GM06990 (cell line): ENCODE measurements around the gene PLCD3.

Experiments used
- DNase-seq: peaks from one replicate; pipeline ENCODE4 v3.0.0-alpha.2; 2011; ENCODE audit not compliant: insufficient read length; ENCODE audit errors: extremely low read depth
- H3K27me3 ChIP-seq: replicated peaks from 2 replicates; pipeline ENCODE4 v1.6.0; 2011; ENCODE audit warnings: low read length; ENCODE audit not compliant: control insufficient read depth, insufficient read depth
- H3K36me3 ChIP-seq: 2 replicates; pipeline ENCODE4 v1.5.1; 2011; ENCODE audit warnings: low read length; ENCODE audit not compliant: control insufficient read depth, insufficient read depth
- H3K4me3 ChIP-seq: replicated peaks from 2 replicates; pipeline ENCODE4 v1.5.1; 2011; ENCODE audit warnings: low read depth, mild to moderate bottlenecking, control low read depth, low read length
- TF ChIP-seq, protein P1 (sequence below): IDR thresholded peaks from 2 replicates; pipeline ENCODE4 v1.5.1; 2011; ENCODE audit warnings: low read length, control low read depth, mild to moderate bottlenecking, inconsistent platforms; ENCODE audit not compliant: insufficient read depth, poor library complexity, severe bottlenecking

Gene PLCD3, protein sequence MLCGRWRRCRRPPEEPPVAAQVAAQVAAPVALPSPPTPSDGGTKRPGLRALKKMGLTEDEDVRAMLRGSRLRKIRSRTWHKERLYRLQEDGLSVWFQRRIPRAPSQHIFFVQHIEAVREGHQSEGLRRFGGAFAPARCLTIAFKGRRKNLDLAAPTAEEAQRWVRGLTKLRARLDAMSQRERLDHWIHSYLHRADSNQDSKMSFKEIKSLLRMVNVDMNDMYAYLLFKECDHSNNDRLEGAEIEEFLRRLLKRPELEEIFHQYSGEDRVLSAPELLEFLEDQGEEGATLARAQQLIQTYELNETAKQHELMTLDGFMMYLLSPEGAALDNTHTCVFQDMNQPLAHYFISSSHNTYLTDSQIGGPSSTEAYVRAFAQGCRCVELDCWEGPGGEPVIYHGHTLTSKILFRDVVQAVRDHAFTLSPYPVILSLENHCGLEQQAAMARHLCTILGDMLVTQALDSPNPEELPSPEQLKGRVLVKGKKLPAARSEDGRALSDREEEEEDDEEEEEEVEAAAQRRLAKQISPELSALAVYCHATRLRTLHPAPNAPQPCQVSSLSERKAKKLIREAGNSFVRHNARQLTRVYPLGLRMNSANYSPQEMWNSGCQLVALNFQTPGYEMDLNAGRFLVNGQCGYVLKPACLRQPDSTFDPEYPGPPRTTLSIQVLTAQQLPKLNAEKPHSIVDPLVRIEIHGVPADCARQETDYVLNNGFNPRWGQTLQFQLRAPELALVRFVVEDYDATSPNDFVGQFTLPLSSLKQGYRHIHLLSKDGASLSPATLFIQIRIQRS

DNA sequence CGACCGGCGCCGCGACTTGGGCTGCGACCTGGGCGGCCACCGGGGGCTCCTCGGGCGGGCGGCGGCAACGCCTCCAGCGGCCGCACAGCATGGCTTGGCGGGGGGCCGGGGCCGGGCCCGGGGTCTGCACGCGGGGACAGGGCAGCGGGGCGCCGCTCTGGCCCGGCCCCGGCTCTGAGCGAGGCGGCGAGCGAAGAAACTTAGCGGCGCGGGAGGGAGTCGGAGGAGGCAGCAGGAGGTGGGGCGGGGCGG is at the start of gene PLCD3:
PLCD3 (minus strand) TSS at position 196 of the 252 bp plus-strand sequence; CDS start at position 91, 105 bp downstream.
- H3K27me3 ChIP-seq: no peaks in the 10 kb centered on the region; the same call in none of the 2 replicates
- H3K36me3 ChIP-seq: no peaks in the 10 kb centered on the region; the same call in 1 of the 2 replicates
- TF ChIP-seq, protein P1, sequence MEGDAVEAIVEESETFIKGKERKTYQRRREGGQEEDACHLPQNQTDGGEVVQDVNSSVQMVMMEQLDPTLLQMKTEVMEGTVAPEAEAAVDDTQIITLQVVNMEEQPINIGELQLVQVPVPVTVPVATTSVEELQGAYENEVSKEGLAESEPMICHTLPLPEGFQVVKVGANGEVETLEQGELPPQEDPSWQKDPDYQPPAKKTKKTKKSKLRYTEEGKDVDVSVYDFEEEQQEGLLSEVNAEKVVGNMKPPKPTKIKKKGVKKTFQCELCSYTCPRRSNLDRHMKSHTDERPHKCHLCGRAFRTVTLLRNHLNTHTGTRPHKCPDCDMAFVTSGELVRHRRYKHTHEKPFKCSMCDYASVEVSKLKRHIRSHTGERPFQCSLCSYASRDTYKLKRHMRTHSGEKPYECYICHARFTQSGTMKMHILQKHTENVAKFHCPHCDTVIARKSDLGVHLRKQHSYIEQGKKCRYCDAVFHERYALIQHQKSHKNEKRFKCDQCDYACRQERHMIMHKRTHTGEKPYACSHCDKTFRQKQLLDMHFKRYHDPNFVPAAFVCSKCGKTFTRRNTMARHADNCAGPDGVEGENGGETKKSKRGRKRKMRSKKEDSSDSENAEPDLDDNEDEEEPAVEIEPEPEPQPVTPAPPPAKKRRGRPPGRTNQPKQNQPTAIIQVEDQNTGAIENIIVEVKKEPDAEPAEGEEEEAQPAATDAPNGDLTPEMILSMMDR: no peak
- no peak for DNase-seq
- peak within 1 kb of the TSS; percentile 79 for H3K4me3 ChIP-seq

DNA sequence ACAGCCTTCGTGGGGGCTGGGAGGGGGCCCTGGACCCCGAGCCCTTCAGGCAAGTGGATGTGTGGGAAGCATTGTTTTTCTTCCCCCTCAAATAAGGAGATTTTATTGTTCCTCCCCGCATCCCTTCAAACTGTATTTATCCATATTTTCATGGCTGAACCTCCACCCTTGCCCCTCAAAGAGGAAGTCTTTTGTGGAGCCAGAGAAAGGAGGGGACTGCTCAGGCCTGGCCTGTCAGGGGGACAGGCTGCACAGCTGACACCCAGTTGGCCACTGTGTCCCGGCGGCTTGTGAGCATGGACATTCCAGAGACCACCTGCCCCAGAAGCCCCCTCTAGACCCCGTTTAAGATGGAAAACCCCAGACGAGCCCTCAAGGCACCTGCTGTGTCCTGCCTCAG is 45.2 kb upstream of the PLCD3 start:
- Histone ChIP-seq H3K36me3 (no peaks in the 10 kb centered on the region), H3K27me3 (no peaks in the 10 kb centered on the region), H3K4me3 (no peak overlapping the region)
- TF ChIP-seq, protein P1: no peak
- no peak for DNase-seq

DNA sequence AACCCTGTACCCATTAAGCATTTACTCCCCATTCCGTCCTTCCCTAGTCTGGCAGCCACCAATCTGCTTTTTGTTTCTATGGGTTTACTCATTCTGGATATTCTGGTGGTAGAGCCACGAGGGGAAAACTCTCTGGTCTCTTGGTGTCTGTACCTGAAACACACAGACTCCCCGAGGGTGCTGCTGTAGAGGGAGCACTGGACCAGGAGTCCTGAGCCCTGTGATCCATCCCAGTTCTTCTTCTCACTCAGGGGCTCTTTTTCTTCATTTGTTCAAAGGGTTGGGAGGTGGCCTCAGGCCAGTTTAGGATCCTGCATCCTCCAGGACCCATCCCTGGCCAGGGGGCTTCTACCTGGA is 43.4 kb upstream of the PLCD3 start:
- Histone ChIP-seq H3K27me3 (no peaks in the 10 kb centered on the region), H3K4me3 (no peak overlapping the region), H3K36me3 (no peaks in the 10 kb centered on the region)
- TF ChIP-seq, protein P1: no peak
- no peak for DNase-seq

DNA sequence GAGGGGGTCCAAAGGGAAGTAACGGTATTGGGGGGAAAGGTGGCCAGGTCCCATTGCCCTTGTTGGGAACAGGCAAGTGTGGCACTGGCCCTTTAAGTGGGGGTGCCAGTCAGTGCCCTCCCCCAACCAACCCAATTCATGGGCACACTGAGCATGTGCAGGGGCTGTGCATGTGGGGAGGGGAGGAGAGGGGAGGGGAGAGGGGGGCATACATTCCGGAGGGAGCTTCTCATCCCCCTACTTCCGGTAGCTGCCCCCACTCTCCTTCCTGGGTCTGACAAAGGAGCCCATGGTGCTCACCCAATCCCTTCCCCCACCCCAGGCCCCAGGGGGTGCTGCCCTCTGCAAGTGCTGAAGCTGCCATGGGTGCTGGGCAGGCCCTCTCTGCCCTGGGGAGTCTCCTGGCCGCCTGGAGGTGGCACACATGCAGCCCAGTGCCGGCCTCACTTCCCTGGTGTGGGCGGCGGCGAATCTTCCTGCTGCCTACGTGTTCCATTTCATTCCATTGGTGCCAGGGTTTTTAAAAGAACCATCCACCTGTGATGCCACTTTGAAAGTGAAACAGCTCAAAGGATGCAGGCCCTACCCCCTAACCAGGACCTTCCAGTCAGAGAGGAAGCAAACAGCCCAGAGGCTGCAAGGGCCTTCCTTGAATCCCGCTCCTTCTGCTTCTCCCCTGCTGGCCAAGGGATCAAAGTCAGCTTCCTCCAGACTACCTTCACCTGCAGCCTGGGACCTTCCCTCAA is 40.4 kb upstream of the PLCD3 start:
- H3K4me3 ChIP-seq: peak overlapping the region; percentile 45
- TF ChIP-seq, protein P1: peak; percentile 5
- DNase-seq: peak; percentile 65
- no peaks in the 10 kb centered on the region for H3K27me3 ChIP-seq
- peaks cover 2% of the 10 kb centered on the region for H3K36me3 ChIP-seq

DNA sequence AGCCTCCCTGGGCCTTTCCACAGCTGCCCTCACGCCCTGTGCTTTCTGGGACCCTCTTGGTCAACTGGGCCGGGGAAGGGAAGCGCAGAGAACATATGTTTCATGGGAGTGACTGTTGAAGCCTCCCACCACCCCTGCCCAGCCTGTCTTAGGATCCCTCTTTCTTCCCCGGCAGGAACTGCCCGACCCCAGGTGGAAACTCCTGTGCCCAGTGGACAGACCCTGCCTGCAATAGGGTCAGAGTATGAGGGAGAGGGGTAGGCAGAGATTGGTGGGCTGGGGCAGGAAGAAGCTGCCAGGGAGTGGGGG is 39.9 kb upstream of the PLCD3 start:
- H3K4me3 ChIP-seq: no peak overlapping the region
- DNase-seq: no peak
- TF ChIP-seq, protein P1: no peak
- peaks cover 2% of the 10 kb centered on the region for H3K36me3 ChIP-seq
- H3K27me3 ChIP-seq: no peaks in the 10 kb centered on the region
